Sigmoid colon (tissue), 7 donors: ENCODE data around the gene SMYD4. TPM values are rescaled to one million over a fixed set of nuclear protein-coding genes. Genes with fewer than 3 reads are reported as not detected.

Source experiments
- DNase-seq: peaks from one replicate; pipeline ENCODE4 v3.0.0-alpha.2; 2019
- H3K27ac ChIP-seq, 4 donors: fragments of 200-600 bp; sonication (generic); one replicate each; pipeline ENCODE4 v1.5.1; 2016 to 2019; ENCODE audit warnings: mild to moderate bottlenecking in 1 of 4
- H3K27me3 ChIP-seq, 3 donors: fragments of 200-600 bp; sonication (generic); one replicate each; pipeline ENCODE4 v1.5.1; 2019; ENCODE audit warnings: mild to moderate bottlenecking in 1 of 3
- H3K36me3 ChIP-seq, 4 donors: fragments of 200-600 bp; sonication (generic); one replicate each; pipeline ENCODE4 v1.5.1; 2016 to 2019
- H3K4me1 ChIP-seq, 4 donors: fragments of 200-600 bp; sonication (generic); one replicate each; pipeline ENCODE4 v1.5.1; 2017 to 2019
- H3K4me3 ChIP-seq, 4 donors: fragments of 200-600 bp; sonication (generic); one replicate each; pipeline ENCODE4 v1.5.1; 2017 to 2019; ENCODE audit warnings: mild to moderate bottlenecking in 2 of 4, moderate library complexity in 1 of 4
- H3K9me3 ChIP-seq, 4 donors: fragments of 200-600 bp in 3 of 4; sonication (generic) in 3 of 4; one replicate each; pipeline versions ENCODE4 v1.5.1 to v1.6.1; 2013 to 2019
- CTCF ChIP-seq, 4 experiments: fragments of 450-650 bp in 3 of 4; fragments of 200-600 bp in 1 of 4; IDR thresholded peaks; one replicate each; pipeline ENCODE4 v1.5.1; 2016 to 2019; ENCODE audit warnings: antibody characterized with exemption in 4 of 4, mild to moderate bottlenecking in 3 of 4, moderate library complexity in 2 of 4
- EP300 ChIP-seq, 4 donors: sonication (generic); formaldehyde crosslinking; IDR thresholded peaks; one replicate each; pipeline ENCODE4 v1.6.1; 2017; ENCODE audit warnings: antibody characterized with exemption in 4 of 4
- POLR2A ChIP-seq, 2 donors: fragments of 450-650 bp; IDR thresholded peaks; one replicate each; pipeline ENCODE4 v1.6.1; 2016; ENCODE audit warnings: antibody characterized with exemption in 2 of 2, mild to moderate bottlenecking in 2 of 2, moderate library complexity in 2 of 2
- POLR2AphosphoS5 ChIP-seq, 4 donors: sonication (generic); formaldehyde crosslinking; IDR thresholded peaks; one replicate each; pipeline ENCODE4 v1.6.1; 2017; ENCODE audit warnings: antibody characterized with exemption in 4 of 4
- WGBS, 2 donors: extraction: QIAGEN DNeasy Blood & Tissue Kit; methylation state at CpG; one replicate each; pipeline ENCODE4 v1.1.7; 2013; 5-methylcytosine and 5-hydroxymethylcytosine counted together
- intact Hi-C: fragments of 100-400 bp; cut with DNase I; formaldehyde crosslinking; loops from one replicate; pipeline ENCODE4 v1.15.1; 2023
- polyA plus RNA-seq, 3 donors: library from polyadenylated mRNA; stranded (reverse); fragments of 200-250 nt; gene quantifications; one replicate each; pipeline ENCODE4 v1.2.3, GENCODE V29; 2013
- total RNA-seq, 4 donors: library from RNA; depleted of rRNA; stranded (reverse); fragments of >200 nt; gene quantifications; one replicate each; pipeline ENCODE4 v1.1.0, GENCODE V29; 2016
- donor health status: healthy with polysubstance abuse.
- donor health status: Bipolar disorder and iron deficiency.
- donor health status: healthy.

Gene SMYD4
- total RNA-seq: 10 to 100 TPM; 14.3 to 19.1 (median 17.1) TPM
- polyA plus RNA-seq: 1 to 10 TPM; 2.4 to 8.8 (median 2.5) TPM

- intact Hi-C loops: loop anchor here (1.0 to 5.0 kb wide), 2 partner anchors 47 to 105 kb away; partner anchors contain the start of gene WDR81
- 0 to 1% methylated on average over 83 of the region's 83 CpGs for WGBS, 2 donors
- peaks cover 0 to 36% (median 1%) of the 10 kb centered on the region in 4 donors for H3K36me3 ChIP-seq
- peaks cover 0 to 30% (median 20%) of the 10 kb centered on the region in 4 donors for H3K4me1 ChIP-seq
- peak; percentile 94 for DNase-seq
- no peaks in the 10 kb centered on the region for H3K9me3 ChIP-seq
- no peaks in the 10 kb centered on the region for H3K27me3 ChIP-seq
- H3K27ac ChIP-seq: peak within 1 kb of the TSS; percentile 87 to 93 (median 91)
- TF ChIP-seq POLR2AphosphoS5 (IDR thresholded peaks at IDR 0.05) (peak; percentile 64 to 88 (median 82)), CTCF (IDR thresholded peaks at IDR 0.05) (no peak), POLR2A (IDR thresholded peaks at IDR 0.05) (peak in 1 of 2 donors; percentile 32), EP300 (IDR thresholded peaks at IDR 0.05) (no peak)
- peak within 1 kb of the TSS; percentile 68 to 97 (median 88) for H3K4me3 ChIP-seq
Observed at GRCh38 chr17:1829592-1830257, at the start of gene SMYD4, which contains the start of gene RPA1. Gene SMYD4, minus strand, starts transcription at chr17:1829902. Its CDS starts 1,908 bp downstream, at chr17:1827994. Gene RPA1, plus strand, starts transcription at chr17:1830005. Its CDS starts 89 bp downstream, at chr17:1830094.

- no peaks in the 10 kb centered on the region for H3K27me3 ChIP-seq
- no peak overlapping the region for H3K27ac ChIP-seq
- 81 to 88% methylated on average over 17 of the region's 17 CpGs for WGBS, 2 donors
- H3K4me1 ChIP-seq: no peaks in the 10 kb centered on the region
- TF ChIP-seq POLR2A (IDR thresholded peaks at IDR 0.05): no peak
- no peak for TF ChIP-seq EP300 (IDR thresholded peaks at IDR 0.05)
- no peak for TF ChIP-seq CTCF (IDR thresholded peaks at IDR 0.05)
- no peak for TF ChIP-seq POLR2AphosphoS5 (IDR thresholded peaks at IDR 0.05)
- no peak overlapping the region for H3K4me3 ChIP-seq
- H3K9me3 ChIP-seq: no peaks in the 10 kb centered on the region
- DNase-seq: no peak
- peaks cover 30 to 93% (median 40%) of the 10 kb centered on the region in 4 donors for H3K36me3 ChIP-seq
- intact Hi-C loops: no loop called here
Observed at GRCh38 chr17:1878419-1879121, 48.9 kb upstream of the SMYD4 start.

GRCh38 chr17:1875597-1875996, 45.9 kb upstream of the SMYD4 start:
- Histone ChIP-seq H3K27me3 (no peaks in the 10 kb centered on the region), H3K9me3 (no peaks in the 10 kb centered on the region), H3K4me1 (no peaks in the 10 kb centered on the region), H3K27ac (no peak overlapping the region), H3K36me3 (peaks cover 30 to 91% (median 38%) of the 10 kb centered on the region in 4 donors), H3K4me3 (no peak overlapping the region)
- intact Hi-C loops: no loop called here
- 95 to 96% methylated on average over 4 of the region's 4 CpGs for WGBS, 2 donors
- DNase-seq: no peak
- TF ChIP-seq POLR2A (IDR thresholded peaks at IDR 0.05) (no peak), CTCF (IDR thresholded peaks at IDR 0.05) (no peak), POLR2AphosphoS5 (IDR thresholded peaks at IDR 0.05) (no peak), EP300 (IDR thresholded peaks at IDR 0.05) (no peak)

GRCh38 chr17:1873418-1873817, 43.7 kb upstream of the SMYD4 start:
- no peak for TF ChIP-seq POLR2A (IDR thresholded peaks at IDR 0.05)
- TF ChIP-seq EP300 (IDR thresholded peaks at IDR 0.05): no peak
- no peak for TF ChIP-seq POLR2AphosphoS5 (IDR thresholded peaks at IDR 0.05)
- no peak for TF ChIP-seq CTCF (IDR thresholded peaks at IDR 0.05)
- peaks cover 13 to 70% (median 22%) of the 10 kb centered on the region in 4 donors for H3K36me3 ChIP-seq
- 79 to 91% methylated on average over 9 of the region's 9 CpGs for WGBS, 2 donors
- no peak for DNase-seq
- no peak overlapping the region for H3K27ac ChIP-seq
- no peaks in the 10 kb centered on the region for H3K4me1 ChIP-seq
- H3K27me3 ChIP-seq: no peaks in the 10 kb centered on the region
- no peak overlapping the region for H3K4me3 ChIP-seq
- no peaks in the 10 kb centered on the region for H3K9me3 ChIP-seq
- intact Hi-C loops: no loop called here
